ENCODE results near the gene MGLL.

GRCh38 chr3:127709320-127710060 is 112.8 kb downstream of the MGLL start:
- no peak for TF ChIP-seq CTCF (IDR thresholded peaks at IDR 0.05; ENCODE audit: low read length)
- no peak for TF ChIP-seq EZH2 (IDR thresholded peaks at IDR 0.05; ENCODE audit: borderline replicate concordance, low read length)

Measured in OCI-LY1 (cell line).